ENCODE data around the gene THTPA. TPM values are rescaled to one million over a fixed set of nuclear protein-coding genes. Genes with fewer than 3 reads are reported as not detected.

Gene THTPA
- total RNA-seq, 2 experiments from 2014 or later, result 11.6 to 11.8 TPM

DNA sequence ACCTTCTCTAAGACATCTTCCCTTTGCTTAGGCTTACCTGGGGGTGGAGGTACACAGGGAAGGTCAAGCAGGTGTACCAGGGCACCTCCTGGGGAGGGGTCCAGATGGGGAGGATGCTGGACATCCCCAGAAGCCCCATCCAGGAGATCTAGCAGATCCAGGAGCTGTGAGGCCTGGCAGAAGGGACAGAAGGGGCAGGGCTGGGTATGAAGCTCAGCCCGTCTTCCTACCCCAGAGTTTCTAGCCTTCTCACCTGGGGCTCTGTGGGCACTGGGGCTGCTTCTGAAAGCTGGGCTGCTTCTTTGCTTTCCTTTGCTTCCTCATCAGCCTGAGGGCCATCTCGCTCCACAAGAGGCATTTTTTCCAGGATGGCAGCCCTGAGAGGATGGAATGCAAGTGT lies 5.2 kb downstream of the THTPA start:
- POLR2A ChIA-PET, result interaction anchor here (2.1 kb wide), 1 partner anchor 77 kb away, joined by 5 read pairs; no protein-coding TSS in a partner anchor
- peaks cover 69% of the 10 kb centered on the region for H3K36me3 Mint-ChIP-seq (ENCODE audit: low read depth)
- no peaks in the 10 kb centered on the region for H3K9me3 Mint-ChIP-seq
- no peak overlapping the region for H3K4me3 Mint-ChIP-seq
- CTCF ChIA-PET, result interaction anchor here (0.7 to 9.3 kb wide), 9 partner anchors 10 to 672 kb away, joined by 3 to 148 read pairs (median 4); partner anchors contain the start of gene ZFHX2
- H3K27me3 Mint-ChIP-seq, result no peaks in the 10 kb centered on the region
- no peak for DNase-seq
- peaks cover 49% of the 10 kb centered on the region for H3K4me1 Mint-ChIP-seq
- H3K27ac Mint-ChIP-seq, result no peak overlapping the region

DNA sequence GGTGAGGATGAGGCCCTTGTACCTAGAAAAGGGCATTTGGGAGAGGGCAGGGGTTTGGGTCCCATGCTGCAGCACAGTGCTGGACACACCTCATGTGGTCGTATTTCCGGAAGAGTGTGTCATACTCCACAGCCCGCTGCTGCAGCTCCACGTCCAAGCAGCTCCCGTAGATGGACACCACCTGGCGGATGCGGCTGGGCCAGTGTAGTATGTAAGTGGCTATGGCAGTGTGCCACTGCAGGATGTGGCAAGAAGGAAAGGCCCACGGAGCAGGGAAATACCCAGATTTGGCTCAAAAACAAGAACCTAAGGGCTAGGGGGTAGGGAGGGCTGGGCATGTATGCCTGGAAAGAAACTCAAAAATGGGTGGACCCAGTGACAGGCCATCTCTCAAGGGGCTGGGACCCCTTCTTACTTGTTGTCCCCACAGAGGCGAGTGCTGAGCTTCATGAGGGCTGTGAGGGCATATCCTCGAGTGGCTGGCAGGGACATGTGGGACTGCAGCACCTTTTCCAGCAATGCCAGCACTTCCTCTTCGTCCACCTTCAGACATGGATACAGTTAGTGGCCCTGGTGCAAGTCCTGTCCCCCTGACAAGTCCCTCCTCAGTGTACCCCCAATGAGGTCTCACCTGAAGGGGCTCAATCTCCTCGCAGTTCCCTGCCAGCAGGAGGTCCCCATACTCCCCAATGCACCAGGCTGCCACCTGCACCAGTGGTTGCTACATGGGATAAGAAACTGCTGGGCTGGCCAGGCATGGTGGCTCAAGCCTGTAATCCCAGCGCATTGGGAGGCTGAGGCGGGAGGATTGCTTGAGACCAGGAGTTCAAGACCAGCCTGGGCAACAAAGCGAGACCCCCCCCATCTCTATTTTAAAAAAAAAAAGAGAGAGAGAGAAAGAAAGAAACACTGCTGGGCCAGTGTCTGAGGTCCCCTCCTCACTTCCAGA lies 6.1 kb downstream of the THTPA start:
- Mint-ChIP-seq H3K27me3 (no peaks in the 10 kb centered on the region), H3K4me1 (peaks cover 47% of the 10 kb centered on the region), H3K9me3 (no peaks in the 10 kb centered on the region), H3K36me3 (ENCODE audit: low read depth) (peaks cover 74% of the 10 kb centered on the region), H3K27ac (no peak overlapping the region), H3K4me3 (no peak overlapping the region)
- no peak for DNase-seq
- ChIA-PET POLR2A (interaction anchor here (0.6 to 2.1 kb wide), 4 partner anchors 78 to 86 kb away, joined by 3 to 6 read pairs (median 4); no protein-coding TSS in a partner anchor), CTCF (interaction anchor here (0.9 to 9.3 kb wide), 3 partner anchors 10 to 84 kb away, joined by 4 to 148 read pairs (median 14); partner anchors contain the start of gene ZFHX2)

DNA sequence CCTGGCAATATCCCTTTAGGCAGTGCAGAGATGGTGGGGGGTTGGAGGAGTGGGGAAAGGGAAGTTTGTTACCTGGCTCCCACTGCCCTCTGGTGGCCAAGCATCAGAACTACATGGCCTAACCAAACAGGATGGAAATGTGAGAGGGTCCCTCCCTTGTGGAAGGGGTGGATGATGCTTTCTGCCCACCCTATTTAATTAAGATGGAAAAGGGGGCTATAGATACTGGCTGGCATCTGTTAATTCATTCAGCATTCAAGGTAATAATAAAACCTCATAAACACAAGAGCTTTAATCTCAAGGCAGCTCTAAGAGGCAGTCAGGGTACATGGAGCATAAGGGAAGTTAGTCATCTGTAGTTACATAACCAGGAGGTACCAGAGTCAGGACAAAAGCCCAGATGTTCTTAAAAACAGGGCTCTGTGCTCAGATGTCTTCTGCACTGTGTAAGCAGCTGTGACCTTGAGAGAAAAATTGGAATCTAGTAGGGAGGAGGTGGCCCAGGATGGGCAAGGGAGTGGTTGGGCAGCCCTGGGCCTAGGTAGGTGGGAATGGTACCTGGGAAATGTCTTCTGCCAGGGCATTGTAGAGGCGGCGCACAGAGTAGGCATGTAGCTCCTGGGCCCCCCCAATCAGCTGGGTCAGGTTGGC lies 6.9 kb downstream of the THTPA start:
- POLR2A ChIA-PET, result interaction anchor here (0.6 to 1.4 kb wide), 3 partner anchors 81 to 86 kb away, joined by 3 to 6 read pairs (median 3); no protein-coding TSS in a partner anchor
- CTCF ChIA-PET, result interaction anchor here (0.8 to 9.3 kb wide), 5 partner anchors 8 to 84 kb away, joined by 3 to 148 read pairs (median 4); partner anchors contain the start of gene ZFHX2
- DNase-seq, result peak; percentile 60
- H3K4me1 Mint-ChIP-seq, result peaks cover 46% of the 10 kb centered on the region
- peaks cover 79% of the 10 kb centered on the region for H3K36me3 Mint-ChIP-seq (ENCODE audit: low read depth)
- no peak overlapping the region for H3K4me3 Mint-ChIP-seq
- peak overlapping the region; percentile 54 for H3K27ac Mint-ChIP-seq
- no peaks in the 10 kb centered on the region for H3K9me3 Mint-ChIP-seq
- no peaks in the 10 kb centered on the region for H3K27me3 Mint-ChIP-seq

DNA sequence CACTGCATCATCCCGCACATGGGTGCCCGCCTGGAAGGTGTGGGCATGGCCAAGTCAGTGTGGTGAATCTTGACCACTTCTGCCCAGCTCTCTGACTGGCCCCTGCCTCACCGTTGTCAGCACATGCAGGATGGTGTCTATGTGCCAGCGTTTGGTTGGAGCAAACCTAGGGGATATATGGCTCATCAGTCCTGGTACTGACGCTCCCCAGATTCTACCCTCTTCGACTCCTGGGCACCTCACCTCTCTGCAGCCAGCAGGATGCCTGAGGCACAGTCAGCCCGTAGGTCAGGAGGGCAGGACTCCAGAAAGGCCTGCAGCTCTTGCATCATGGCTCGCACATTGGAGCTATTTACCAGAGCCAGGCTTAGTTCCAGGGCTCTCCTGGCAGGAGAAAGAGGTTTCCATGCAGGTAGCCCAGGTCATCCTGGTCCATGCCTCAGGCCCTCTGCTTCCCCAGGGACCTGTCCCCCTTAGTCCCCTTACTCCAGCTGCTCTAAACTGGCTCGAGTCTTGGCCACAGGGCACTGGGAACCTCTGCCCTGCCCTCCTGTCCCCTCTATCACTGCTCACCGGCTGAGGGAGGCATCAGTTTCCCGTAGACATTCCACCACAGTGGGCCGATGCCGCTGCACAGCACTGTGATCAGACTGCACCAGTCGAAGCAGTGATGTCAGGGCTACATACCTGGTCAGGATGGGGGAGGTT lies 7.6 kb downstream of the THTPA start:
- no peak overlapping the region for H3K4me3 Mint-ChIP-seq
- POLR2A ChIA-PET, result interaction anchor here (1.4 kb wide), 1 partner anchor 86 kb away, joined by 6 read pairs; no protein-coding TSS in a partner anchor

DNA sequence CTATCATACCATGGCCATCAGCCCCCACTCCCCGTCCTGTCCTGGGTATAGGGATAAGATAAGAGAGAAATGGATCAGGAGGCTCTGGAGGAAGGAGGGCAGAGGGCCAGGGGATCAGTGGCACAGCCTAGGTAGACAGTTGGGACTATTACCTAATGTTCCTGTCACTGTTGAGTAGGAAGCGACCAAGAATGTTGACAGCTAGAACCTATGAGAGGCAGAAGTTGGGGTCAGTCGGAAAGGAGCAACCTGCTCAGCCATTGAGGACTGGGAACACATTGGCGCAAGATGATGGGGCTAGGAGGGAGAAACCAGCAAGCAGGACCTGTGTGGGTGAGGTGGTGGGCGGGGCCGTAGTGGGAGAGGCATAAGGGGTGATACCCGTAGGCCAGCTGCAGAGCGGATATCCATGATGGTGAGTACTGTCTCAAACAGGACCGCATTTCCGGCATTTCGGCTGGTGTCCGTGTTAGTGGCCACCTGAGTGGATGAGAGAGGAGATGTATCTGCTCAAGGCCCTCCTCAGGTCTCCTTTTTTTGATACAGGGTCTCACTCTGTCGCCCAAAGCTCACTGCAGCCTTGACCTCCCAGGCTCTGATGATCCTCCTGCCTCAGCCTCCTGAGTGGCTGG lies 8.2 kb downstream of the THTPA start:
- no peaks in the 10 kb centered on the region for H3K27me3 Mint-ChIP-seq
- POLR2A ChIA-PET, result no interaction called here
- peaks cover 52% of the 10 kb centered on the region for H3K4me1 Mint-ChIP-seq
- CTCF ChIA-PET, result interaction anchor here (1.2 to 9.3 kb wide), 4 partner anchors 10 to 86 kb away, joined by 3 to 148 read pairs (median 4); no protein-coding TSS in a partner anchor
- no peak overlapping the region for H3K27ac Mint-ChIP-seq
- no peaks in the 10 kb centered on the region for H3K9me3 Mint-ChIP-seq
- H3K36me3 Mint-ChIP-seq (ENCODE audit: low read depth), result peaks cover 71% of the 10 kb centered on the region
- no peak overlapping the region for H3K4me3 Mint-ChIP-seq
- DNase-seq, result no peak

More for the DNA sequence above, 7.6 kb downstream of the THTPA start:
- CTCF ChIA-PET, result interaction anchor here (0.8 to 9.3 kb wide), 6 partner anchors 7 to 85 kb away, joined by 3 to 148 read pairs (median 4); partner anchors contain the start of gene ZFHX2
- no peak for DNase-seq
- Mint-ChIP-seq H3K27me3 (no peaks in the 10 kb centered on the region), H3K9me3 (no peaks in the 10 kb centered on the region), H3K4me1 (peaks cover 47% of the 10 kb centered on the region), H3K36me3 (ENCODE audit: low read depth) (peaks cover 77% of the 10 kb centered on the region), H3K27ac (no peak overlapping the region)

DNA sequence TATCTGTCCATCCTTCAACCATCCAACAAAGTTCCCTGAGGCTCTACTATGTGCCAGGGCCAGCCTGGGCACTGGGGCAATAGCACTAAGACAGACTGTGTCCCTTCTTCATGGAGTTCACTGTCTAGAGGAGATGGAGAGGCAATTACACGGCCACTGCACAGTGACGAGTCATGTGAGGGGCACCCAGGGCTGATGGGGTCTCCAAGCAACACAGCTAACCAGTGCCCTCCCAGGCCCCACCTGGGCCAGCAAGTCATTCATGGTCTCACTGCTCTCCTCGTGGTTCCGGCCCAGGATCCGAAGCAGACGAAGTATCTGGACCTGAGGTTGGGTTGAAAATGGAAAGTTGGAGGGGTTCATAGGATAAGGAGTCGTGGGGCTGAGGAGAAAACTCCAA lies 8.8 kb downstream of the THTPA start:
- ChIA-PET CTCF (interaction anchor here (1.2 to 1.8 kb wide), 2 partner anchors 11 to 28 kb away, joined by 3 to 5 read pairs; no protein-coding TSS in a partner anchor), POLR2A (interaction anchor here (0.6 kb wide), 1 partner anchor 8 kb away, joined by 3 read pairs; no protein-coding TSS in a partner anchor)
- Mint-ChIP-seq H3K27ac (no peak overlapping the region), H3K4me3 (no peak overlapping the region), H3K36me3 (ENCODE audit: low read depth) (peaks cover 66% of the 10 kb centered on the region), H3K4me1 (peaks cover 52% of the 10 kb centered on the region), H3K27me3 (no peaks in the 10 kb centered on the region), H3K9me3 (no peaks in the 10 kb centered on the region)
- no peak for DNase-seq

DNA sequence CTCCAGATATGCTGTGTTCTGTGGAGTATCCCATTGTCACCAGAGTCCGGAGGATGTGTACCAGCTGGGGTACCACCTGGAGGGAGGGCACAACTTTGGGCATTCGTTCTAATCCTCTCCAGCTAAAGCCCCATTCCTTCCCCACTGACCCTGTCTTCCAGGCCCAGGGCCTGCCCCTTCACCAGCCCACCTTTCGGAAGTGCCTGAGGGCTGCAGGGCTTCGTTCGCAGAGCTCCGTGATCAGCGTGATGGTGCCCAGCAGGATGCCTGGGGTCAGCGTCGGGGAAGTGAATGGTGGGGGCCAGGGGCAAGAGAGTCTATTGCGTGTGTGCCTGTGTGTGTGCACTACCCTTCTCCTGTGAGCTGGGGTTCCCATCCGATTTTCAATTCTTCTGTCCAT lies 9.6 kb downstream of the THTPA start:
- POLR2A ChIA-PET, result interaction anchor here (0.6 kb wide), 1 partner anchor 9 kb away, joined by 3 read pairs; no protein-coding TSS in a partner anchor
- peaks cover 48% of the 10 kb centered on the region for H3K4me1 Mint-ChIP-seq
- DNase-seq, result no peak
- H3K9me3 Mint-ChIP-seq, result no peaks in the 10 kb centered on the region
- no peaks in the 10 kb centered on the region for H3K27me3 Mint-ChIP-seq
- no peak overlapping the region for H3K27ac Mint-ChIP-seq
- CTCF ChIA-PET, result interaction anchor here (1.2 to 1.8 kb wide), 2 partner anchors 11 to 29 kb away, joined by 3 to 5 read pairs; no protein-coding TSS in a partner anchor
- peak overlapping the region; percentile 13 for H3K4me3 Mint-ChIP-seq
- H3K36me3 Mint-ChIP-seq (ENCODE audit: low read depth), result peaks cover 60% of the 10 kb centered on the region

DNA sequence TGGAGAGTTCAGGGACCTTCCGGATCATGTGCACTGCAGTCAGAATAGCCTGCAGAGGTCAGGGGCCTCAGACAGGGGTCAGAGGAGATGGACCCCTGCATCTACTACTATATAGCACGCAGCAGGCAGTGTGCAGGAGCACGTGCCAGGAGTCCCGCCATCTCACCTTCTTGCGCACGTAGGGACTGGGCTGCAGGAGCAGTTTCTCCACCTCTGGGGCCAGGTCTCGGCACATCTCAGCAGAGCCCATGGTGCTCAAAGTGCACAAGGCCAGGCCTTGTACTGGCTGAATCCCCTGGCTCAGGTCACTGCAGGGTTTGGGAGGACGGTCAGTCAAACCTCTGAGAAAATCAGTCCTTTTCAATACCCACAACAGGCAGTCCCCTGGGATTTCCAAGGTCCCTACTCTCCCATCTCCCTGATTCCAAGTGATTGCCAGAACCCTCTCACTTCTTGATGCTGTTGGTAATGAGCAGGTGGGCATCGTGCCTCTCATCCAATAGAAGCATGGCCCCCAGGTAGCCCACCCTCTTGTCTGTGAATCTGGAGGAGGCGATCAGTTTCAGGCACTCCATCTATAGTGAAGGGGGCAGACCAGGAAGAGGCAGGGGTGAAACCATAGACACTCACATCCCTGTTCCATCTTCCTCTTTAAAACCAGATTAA lies 10.2 kb downstream of the THTPA start:
- peaks cover 53% of the 10 kb centered on the region for H3K36me3 Mint-ChIP-seq (ENCODE audit: low read depth)
- H3K27ac Mint-ChIP-seq, result peak overlapping the region; percentile 96
- no peaks in the 10 kb centered on the region for H3K9me3 Mint-ChIP-seq
- H3K4me3 Mint-ChIP-seq, result peak overlapping the region; percentile 100
- ChIA-PET POLR2A (interaction anchor here (0.6 to 1.7 kb wide), 3 partner anchors 8 to 244 kb away, joined by 3 to 16 read pairs (median 3); no protein-coding TSS in a partner anchor), CTCF (interaction anchor here (1.1 to 3.7 kb wide), 4 partner anchors 7 to 23 kb away, joined by 3 to 18 read pairs (median 4); partner anchors contain the start of gene THTPA)
- peaks cover 45% of the 10 kb centered on the region for H3K4me1 Mint-ChIP-seq
- DNase-seq, result no peak
- H3K27me3 Mint-ChIP-seq, result no peaks in the 10 kb centered on the region

DNA sequence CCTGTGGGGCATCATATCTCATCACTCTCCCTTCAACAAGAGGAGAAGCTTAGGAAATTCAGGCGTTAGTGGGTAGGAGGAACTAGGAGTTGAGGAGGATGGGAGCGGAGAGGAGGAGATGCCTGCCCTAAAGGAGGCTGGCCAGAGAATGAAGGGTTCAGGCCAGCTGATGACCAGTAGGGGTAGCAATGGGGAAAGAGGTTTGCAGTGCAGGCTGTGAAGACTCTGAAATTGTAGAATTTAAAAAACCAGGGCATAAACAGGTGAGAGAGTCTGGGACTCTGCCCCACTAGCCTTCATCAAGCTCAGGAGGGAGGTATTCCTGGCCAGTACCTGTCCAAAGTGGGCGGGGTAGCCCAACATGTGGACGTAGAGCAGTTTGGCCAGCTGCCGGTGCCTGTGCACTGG lies 10.7 kb downstream of the THTPA start:
- Mint-ChIP-seq H3K27me3 (no peaks in the 10 kb centered on the region), H3K4me1 (peaks cover 46% of the 10 kb centered on the region), H3K27ac (peak overlapping the region; percentile 96), H3K4me3 (peak overlapping the region; percentile 100), H3K36me3 (ENCODE audit: low read depth) (peaks cover 48% of the 10 kb centered on the region), H3K9me3 (no peaks in the 10 kb centered on the region)
- ChIA-PET POLR2A (interaction anchor here (0.6 to 1.7 kb wide), 7 partner anchors 9 to 528 kb away, joined by 3 to 16 read pairs (median 4); partner anchors contain the start of genes THTPA and ZFHX2), CTCF (interaction anchor here (1.0 to 3.7 kb wide), 6 partner anchors 7 to 277 kb away, joined by 3 to 18 read pairs (median 4); partner anchors contain the start of gene THTPA)
- DNase-seq, result no peak

DNA sequence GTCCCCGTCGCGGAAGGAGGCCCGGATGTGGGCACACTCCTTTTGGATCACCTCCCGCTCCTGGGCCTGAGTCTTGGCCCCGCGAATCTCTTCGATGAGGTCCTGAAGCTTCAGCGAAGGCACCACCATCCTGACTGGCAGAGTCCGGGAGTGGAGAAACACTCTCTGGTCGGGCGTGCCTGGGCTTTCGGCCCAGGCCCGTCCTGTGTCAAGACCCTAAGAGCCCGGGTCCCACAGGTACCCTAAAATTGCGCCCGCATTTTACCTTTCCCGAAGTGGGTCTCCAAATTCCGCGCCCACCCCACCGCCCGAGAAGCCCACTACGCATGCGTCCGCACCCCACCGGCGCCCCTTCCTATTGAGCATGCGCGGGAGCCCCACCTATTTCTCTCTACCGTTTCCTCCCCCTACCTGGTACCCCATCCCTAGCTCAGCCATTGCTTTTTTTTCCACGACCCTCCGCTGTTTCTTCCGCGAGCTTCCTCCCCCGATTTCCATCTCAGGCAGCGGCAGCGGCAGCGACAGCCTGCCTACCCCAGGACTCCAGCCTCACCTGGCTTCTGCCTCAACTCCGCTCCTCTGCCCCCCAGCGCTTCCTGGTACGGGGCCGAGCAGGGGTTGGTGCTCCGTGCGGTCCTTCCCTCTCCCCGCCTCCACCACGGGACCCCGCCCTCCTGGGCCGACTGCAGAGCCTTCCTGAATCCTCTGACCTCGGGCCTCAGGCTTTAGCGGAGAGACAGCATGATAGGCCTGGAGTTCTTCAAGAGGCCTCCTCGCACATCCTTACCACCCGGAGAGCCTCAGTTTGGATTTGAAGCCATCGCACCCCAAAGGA lies 11.3 kb downstream of the THTPA start, which contains the start of gene AP1G2:
Gene AP1G2 (minus strand): TSS at position 606 of the 835 bp plus-strand sequence. CDS start 477 bp downstream, at position 129.
- ChIA-PET CTCF (interaction anchor here (1.0 to 3.7 kb wide), 6 partner anchors 8 to 278 kb away, joined by 3 to 18 read pairs (median 4); partner anchors contain the start of gene THTPA), POLR2A (interaction anchor here (0.8 to 1.7 kb wide), 6 partner anchors 10 to 528 kb away, joined by 3 to 16 read pairs (median 4); partner anchors contain the start of genes THTPA and ZFHX2)
- peaks cover 43% of the 10 kb centered on the region for H3K36me3 Mint-ChIP-seq (ENCODE audit: low read depth)

More for the DNA sequence above, 11.3 kb downstream of the THTPA start, which contains the start of gene AP1G2:
- peak; percentile 91 for DNase-seq
- H3K4me1 Mint-ChIP-seq, result peaks cover 50% of the 10 kb centered on the region
- H3K27me3 Mint-ChIP-seq, result no peaks in the 10 kb centered on the region
- H3K9me3 Mint-ChIP-seq, result no peaks in the 10 kb centered on the region
- peak within 1 kb of the TSS; percentile 100 for H3K4me3 Mint-ChIP-seq
- peak within 1 kb of the TSS; percentile 96 for H3K27ac Mint-ChIP-seq
